GM19025 (cell line): ENCODE results near the gene DEGS2.

Experiments
- ATAC-seq: cut with Tn5 transposase; IDR thresholded peaks from one replicate; pipeline ENCODE4 v1.9.1; 2021; ENCODE audit warnings: mild to moderate bottlenecking, low read depth, moderate library complexity; ENCODE audit not compliant: unreplicated experiment

The DEGS2 gene

DNA sequence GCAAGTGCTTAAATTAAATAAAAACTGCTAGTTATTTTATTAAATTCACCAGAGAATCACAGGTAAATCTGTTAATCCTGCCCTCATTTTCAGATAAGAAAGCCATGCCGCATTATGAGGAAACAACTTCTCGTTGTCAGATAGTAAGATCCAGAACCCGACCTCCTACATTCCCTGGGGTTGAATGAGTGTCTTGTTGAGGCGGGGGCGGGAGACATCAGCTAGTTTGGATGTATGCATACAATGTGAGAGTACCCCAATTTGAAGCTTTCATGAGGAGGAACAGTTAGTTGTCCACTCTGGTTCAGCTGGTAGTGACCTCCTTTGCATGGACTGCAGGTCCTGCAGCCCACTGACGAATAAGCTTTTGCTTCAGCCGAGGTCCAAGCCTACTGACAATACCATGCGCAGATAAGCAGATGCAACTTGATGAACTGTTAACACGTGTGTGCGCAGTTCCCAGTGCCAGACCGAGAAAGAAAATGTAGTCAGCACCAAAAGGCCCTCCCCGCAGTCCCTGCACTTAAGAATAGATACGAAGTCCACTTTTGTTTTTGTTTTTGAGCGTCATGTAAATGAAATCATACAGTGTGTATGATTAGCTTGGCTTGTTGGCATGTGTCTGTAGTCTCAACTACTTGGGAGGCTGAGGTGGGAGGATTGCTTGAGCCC, 59.3 kb downstream of the DEGS2 start:
- no peak for ATAC-seq

DNA sequence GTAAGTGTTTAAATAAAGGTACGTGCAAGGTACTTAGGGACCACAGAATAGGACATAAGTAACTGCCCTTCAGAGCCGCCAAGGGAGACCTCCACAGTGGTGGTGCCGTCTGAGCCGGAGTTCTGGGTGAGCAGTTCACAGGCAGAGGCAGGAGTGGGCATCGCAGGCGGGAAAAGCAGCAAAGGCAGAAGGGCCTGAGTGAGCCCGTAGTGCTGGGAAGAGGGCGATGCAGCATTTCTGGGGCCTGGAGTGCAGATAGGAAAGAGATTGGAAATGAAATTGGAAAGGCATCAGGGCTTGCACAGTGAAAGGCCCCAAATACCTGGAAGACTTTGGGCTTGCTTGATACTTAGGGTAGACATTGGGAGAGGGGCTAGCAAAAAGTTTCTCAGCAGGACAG, 61.3 kb downstream of the DEGS2 start:
- ATAC-seq = no peak

DNA sequence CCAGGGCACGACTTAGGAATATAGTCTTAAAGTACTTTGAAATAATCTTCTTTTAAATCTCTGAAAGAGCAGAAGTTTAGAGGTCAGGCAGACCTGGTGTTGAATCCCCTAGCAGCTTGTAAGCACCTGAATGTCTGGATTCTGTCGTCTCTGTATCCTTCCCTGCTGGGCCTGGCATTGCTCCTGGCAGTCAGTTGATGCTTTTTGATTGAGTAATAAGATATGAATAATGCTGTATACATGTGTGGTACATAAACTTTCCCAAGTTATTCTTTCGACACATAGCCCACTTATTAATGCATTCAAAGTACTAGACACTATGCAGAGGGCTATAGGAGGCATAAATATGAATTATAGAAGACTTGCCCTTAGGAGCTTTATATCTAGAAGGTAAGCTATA, 62.8 kb downstream of the DEGS2 start:
- no peak for ATAC-seq
